ENCODE results near the gene DEFB131B.

DEFB131B gene

DNA sequence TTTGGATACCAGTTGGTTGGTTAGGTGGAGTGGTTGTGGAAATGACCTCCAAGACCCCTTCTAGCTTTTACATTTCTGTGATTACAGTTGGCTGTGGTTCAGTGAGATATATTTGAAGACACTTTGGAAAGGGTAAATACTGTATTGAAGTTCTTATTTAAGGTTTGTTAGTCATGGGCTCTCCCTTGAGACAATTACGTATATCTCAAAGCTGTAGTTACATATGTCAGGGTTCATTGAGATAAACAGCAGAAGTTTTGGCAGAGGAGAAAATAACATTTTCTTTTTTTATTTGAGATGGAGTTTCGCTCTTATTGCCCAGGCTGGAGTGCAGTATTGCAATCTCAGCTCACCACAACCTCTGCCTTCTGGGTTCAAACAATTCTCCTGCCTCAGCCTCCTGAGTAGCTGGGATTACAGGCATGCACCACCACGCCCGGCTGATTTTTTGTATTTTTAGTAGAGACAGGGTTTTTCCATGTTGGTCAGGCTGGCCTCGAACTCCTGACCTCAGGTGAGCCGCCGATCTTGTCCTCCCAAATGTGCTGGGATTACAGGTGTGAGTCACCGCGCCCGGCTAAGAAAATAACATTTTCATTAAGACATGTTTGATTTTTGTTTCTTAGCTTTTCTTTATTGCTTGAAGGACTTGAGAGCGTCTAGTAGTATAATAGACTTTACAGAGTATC lies 52.4 kb downstream of the DEFB131B start:
- POLR2A ChIA-PET = interaction anchor here (0.8 kb wide), 1 partner anchor 16 kb away, joined by 3 read pairs; no protein-coding TSS in a partner anchor
- TF ChIP-seq, protein P1, sequence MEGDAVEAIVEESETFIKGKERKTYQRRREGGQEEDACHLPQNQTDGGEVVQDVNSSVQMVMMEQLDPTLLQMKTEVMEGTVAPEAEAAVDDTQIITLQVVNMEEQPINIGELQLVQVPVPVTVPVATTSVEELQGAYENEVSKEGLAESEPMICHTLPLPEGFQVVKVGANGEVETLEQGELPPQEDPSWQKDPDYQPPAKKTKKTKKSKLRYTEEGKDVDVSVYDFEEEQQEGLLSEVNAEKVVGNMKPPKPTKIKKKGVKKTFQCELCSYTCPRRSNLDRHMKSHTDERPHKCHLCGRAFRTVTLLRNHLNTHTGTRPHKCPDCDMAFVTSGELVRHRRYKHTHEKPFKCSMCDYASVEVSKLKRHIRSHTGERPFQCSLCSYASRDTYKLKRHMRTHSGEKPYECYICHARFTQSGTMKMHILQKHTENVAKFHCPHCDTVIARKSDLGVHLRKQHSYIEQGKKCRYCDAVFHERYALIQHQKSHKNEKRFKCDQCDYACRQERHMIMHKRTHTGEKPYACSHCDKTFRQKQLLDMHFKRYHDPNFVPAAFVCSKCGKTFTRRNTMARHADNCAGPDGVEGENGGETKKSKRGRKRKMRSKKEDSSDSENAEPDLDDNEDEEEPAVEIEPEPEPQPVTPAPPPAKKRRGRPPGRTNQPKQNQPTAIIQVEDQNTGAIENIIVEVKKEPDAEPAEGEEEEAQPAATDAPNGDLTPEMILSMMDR (IDR thresholded peaks at IDR 0.05; ENCODE audit: control extremely low read depth, extremely low read depth, low read depth, missing control alignments) = no peak
- no peak for DNase-seq (ENCODE audit: extremely low spot score)
- CTCF ChIA-PET = interaction anchor here (1.2 to 5.0 kb wide), 9 partner anchors 9 to 160 kb away, joined by 3 to 28 read pairs (median 6); no protein-coding TSS in a partner anchor

- TF ChIP-seq, protein P1 (IDR thresholded peaks at IDR 0.05; ENCODE audit: control extremely low read depth, extremely low read depth, low read depth, missing control alignments) = no peak
- ChIA-PET POLR2A (interaction anchor here (0.8 kb wide), 1 partner anchor 16 kb away, joined by 3 read pairs; no protein-coding TSS in a partner anchor), CTCF (interaction anchor here (1.2 to 5.0 kb wide), 8 partner anchors 9 to 160 kb away, joined by 3 to 28 read pairs (median 5); no protein-coding TSS in a partner anchor)
- no peak for DNase-seq (ENCODE audit: extremely low spot score)
Measured at GRCh38 chr11:71931245-71931602, 53.0 kb downstream of the DEFB131B start.

GRCh38 chr11:71933141-71933933 lies 55.1 kb downstream of the DEFB131B start:
- DNase-seq (ENCODE audit: extremely low spot score) = no peak
- TF ChIP-seq, protein P1 (IDR thresholded peaks at IDR 0.05; ENCODE audit: control extremely low read depth, extremely low read depth, low read depth, missing control alignments) = no peak
- CTCF ChIA-PET = interaction anchor here (0.9 to 2.7 kb wide), 8 partner anchors 10 to 482 kb away, joined by 3 to 28 read pairs (median 4); no protein-coding TSS in a partner anchor
- POLR2A ChIA-PET = no interaction called here
